Measurements from ENCODE around the gene AGPAT3. TPM values are rescaled to one million over a fixed set of nuclear protein-coding genes. Genes with fewer than 3 reads are reported as not detected.

Gene AGPAT3
- total and polyA plus RNA-seq, 8 donors = 9.9 to 83.1 (median 36.7) TPM

DNA sequence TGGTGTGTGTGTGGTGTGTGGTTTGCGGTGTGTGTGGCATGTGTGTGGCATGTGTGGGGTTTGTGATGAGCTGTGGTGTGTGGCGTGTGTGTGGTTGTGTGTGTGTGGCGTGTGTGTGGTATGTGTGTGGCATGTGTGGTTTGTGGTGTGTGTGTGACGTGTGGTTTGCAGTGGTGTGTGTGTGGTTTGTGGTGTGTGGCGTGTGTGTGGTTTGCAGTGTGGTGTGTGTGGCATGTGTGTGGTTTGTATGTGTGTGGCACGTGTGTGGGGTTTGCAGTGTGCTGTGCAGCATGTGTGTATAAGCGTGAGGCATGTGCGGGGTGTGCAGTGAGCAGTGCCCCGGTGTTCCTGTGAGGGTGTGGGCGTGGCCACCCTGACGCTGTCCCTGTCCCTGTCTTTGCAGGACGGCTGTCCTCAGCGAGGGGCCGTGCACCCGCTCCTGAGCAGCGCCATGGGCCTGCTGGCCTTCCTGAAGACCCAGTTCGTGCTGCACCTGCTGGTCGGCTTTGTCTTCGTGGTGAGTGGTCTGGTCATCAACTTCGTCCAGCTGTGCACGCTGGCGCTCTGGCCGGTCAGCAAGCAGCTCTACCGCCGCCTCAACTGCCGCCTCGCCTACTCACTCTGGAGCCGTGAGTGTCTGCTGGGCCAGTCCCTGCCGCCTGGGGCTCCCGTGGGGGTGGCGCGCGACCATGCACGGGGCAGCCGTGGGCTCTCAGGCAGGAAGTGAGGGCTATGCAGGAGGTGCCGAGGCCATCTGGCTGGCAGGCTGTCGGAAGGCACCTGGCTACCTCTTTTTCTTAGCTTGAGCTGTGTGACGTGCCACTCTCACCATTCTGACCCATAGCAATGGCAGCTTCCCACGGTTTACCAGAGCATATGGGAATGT, 94.5 kb downstream of the AGPAT3 start:
- DNase-seq = peak in 1 of 2 donors; percentile 54
- H3K36me3 ChIP-seq = peaks cover 8 to 52% (median 43%) of the 10 kb centered on the region in 4 donors
- 83 to 89% (median 86%) methylated on average over 24 to 39 of the region's 39 CpGs for WGBS, 5 donors

DNA sequence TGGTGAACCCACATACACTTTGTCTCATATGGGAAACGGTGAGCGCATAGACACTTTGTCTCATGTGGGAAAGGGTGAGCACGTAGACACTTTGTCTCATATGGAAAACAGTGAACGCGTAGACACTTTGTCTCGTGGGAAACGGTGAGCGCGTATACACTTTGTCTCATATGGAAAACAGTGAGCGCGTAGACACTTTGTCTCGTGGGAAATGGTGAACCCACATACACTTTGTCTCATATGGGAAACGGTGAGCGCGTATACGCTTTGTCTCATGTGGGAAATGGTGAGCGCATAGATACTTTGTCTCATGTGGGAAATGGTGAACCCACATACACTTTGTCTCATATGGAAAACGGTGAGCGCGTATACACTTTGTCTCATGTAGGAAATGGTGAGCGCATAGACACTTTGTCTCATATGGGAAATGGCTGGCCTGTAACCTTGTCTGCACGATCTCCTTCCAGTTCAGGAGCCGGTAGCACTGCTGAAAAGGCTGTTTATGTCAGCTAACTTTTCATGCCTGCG, 96.4 kb downstream of the AGPAT3 start:
- H3K4me3 ChIP-seq = no peak overlapping the region
- WGBS, 5 donors = 80 to 91% (median 89%) methylated on average over 24 of the region's 24 CpGs

More for the DNA sequence above, 94.5 kb downstream of the AGPAT3 start:
- TF ChIP-seq, protein P1, sequence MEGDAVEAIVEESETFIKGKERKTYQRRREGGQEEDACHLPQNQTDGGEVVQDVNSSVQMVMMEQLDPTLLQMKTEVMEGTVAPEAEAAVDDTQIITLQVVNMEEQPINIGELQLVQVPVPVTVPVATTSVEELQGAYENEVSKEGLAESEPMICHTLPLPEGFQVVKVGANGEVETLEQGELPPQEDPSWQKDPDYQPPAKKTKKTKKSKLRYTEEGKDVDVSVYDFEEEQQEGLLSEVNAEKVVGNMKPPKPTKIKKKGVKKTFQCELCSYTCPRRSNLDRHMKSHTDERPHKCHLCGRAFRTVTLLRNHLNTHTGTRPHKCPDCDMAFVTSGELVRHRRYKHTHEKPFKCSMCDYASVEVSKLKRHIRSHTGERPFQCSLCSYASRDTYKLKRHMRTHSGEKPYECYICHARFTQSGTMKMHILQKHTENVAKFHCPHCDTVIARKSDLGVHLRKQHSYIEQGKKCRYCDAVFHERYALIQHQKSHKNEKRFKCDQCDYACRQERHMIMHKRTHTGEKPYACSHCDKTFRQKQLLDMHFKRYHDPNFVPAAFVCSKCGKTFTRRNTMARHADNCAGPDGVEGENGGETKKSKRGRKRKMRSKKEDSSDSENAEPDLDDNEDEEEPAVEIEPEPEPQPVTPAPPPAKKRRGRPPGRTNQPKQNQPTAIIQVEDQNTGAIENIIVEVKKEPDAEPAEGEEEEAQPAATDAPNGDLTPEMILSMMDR (IDR thresholded peaks at IDR 0.05) = no peak
- no peak for TF ChIP-seq POLR2A (IDR thresholded peaks at IDR 0.05)
- TF ChIP-seq EP300 (IDR thresholded peaks at IDR 0.05) = no peak
- TF ChIP-seq POLR2AphosphoS5 (IDR thresholded peaks at IDR 0.05) = no peak
- Histone ChIP-seq H3K27me3 (no peaks in the 10 kb centered on the region), H3K27ac (no peak overlapping the region), H3K4me3 (no peak overlapping the region), H3K9me3 (no peaks in the 10 kb centered on the region), H3K4me1 (peaks cover 0 to 17% (median 11%) of the 10 kb centered on the region in 4 donors)
- intact Hi-C loops (cut with DNase I; ENCODE audit: low total_unique reads) = no loop called here

DNA sequence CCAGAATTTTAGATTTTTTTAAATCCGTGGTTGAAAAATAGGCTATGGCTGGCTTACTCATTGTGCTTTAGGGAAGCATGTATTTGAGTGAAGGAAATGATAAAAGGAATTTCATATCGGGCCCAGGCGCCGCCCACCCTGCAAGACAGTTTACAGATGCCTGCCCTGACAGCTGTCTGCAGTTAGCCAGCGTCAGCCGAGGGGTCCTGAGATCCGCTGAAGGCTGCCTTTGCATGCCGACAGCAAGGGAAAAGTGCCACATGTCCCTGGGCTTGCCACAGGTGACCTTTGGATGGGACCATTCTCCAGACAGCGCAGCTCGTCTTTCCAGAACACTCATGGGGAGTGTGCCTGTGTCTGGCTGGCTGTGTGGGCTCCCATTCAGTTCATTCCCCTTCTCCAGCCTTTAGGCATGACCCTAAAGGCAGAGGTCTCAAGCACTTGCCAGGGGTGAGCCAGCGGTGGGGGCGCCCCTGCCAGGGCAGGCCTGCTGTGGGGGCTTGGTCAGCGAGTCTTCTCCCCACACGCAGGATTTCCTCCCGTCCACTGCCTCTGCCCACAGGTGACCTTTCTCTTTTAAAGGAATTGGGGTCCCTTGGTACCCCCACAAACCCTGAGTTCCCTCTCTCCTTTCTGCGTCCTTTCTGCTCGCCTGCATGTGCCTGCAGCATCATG, 101.0 kb downstream of the AGPAT3 start:
- DNase-seq = no peak
- peaks cover 35 to 85% (median 76%) of the 10 kb centered on the region in 4 donors for H3K36me3 ChIP-seq
- H3K9me3 ChIP-seq = no peaks in the 10 kb centered on the region
- 86 to 90% (median 88%) methylated on average over 14 to 17 of the region's 17 CpGs for WGBS, 5 donors
- H3K4me1 ChIP-seq = no peaks in the 10 kb centered on the region
- no peak overlapping the region for H3K4me3 ChIP-seq
- intact Hi-C loops (cut with DNase I; ENCODE audit: low total_unique reads) = no loop called here
- H3K27ac ChIP-seq = no peak overlapping the region
- H3K27me3 ChIP-seq = no peaks in the 10 kb centered on the region
- TF ChIP-seq POLR2AphosphoS5 (IDR thresholded peaks at IDR 0.05) = no peak
- TF ChIP-seq, protein P1 (IDR thresholded peaks at IDR 0.05) = no peak
- TF ChIP-seq POLR2A (IDR thresholded peaks at IDR 0.05) = no peak
- TF ChIP-seq EP300 (IDR thresholded peaks at IDR 0.05) = no peak

More for the DNA sequence above, 96.4 kb downstream of the AGPAT3 start:
- intact Hi-C loops (cut with DNase I; ENCODE audit: low total_unique reads) = no loop called here
- Histone ChIP-seq H3K27ac (no peak overlapping the region), H3K9me3 (no peaks in the 10 kb centered on the region), H3K36me3 (peaks cover 9 to 57% (median 48%) of the 10 kb centered on the region in 4 donors), H3K27me3 (no peaks in the 10 kb centered on the region), H3K4me1 (peaks cover 0 to 9% (median 5%) of the 10 kb centered on the region in 4 donors)
- DNase-seq = no peak
- TF ChIP-seq POLR2A (IDR thresholded peaks at IDR 0.05) = no peak

DNA sequence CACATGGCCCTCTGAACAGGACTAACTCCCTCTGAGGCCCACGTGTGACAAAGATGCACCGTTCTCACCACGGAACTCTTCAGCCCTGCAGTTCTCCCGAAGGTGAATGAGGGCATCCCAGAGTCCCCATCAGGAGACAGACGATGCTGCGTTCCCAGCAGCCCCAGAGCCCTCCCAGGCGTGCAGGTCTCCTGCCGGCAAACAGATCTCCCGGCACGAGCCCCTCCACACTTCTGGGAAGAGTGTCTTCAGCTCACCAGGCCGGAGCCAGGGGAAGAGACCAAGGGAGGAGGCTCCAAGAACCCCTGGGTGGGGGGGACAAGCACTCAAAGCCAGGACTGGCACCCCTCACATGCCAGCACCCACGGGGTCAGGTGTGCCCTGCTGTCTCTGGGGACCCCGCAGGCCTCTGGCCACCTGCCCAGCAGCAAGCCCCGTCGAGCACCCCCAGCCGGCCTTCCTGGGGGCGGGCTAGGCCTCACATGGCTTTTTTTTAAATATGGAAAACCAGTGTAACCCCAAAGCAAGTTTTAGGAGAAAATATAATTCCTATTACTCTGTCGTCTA, 102.0 kb downstream of the AGPAT3 start:
- Histone ChIP-seq H3K27me3 (no peaks in the 10 kb centered on the region), H3K9me3 (no peaks in the 10 kb centered on the region), H3K27ac (no peak overlapping the region), H3K4me1 (peaks cover 0 to under 1% (median under 1%) of the 10 kb centered on the region in 4 donors), H3K36me3 (peaks cover 45 to 89% (median 77%) of the 10 kb centered on the region in 4 donors), H3K4me3 (no peak overlapping the region)
- TF ChIP-seq POLR2AphosphoS5 (IDR thresholded peaks at IDR 0.05) (no peak), POLR2A (IDR thresholded peaks at IDR 0.05) (no peak), EP300 (IDR thresholded peaks at IDR 0.05) (no peak)
- TF ChIP-seq, protein P1 (IDR thresholded peaks at IDR 0.05) = no peak
- intact Hi-C loops (cut with DNase I; ENCODE audit: low total_unique reads) = no loop called here
- 86 to 97% (median 91%) methylated on average over 5 to 18 of the region's 18 CpGs for WGBS, 5 donors
- no peak for DNase-seq
